NB4 (cell line): ENCODE results near the gene DUT.

Experiments
- DNase-seq: peaks from one replicate; pipeline ENCODE4 v3.0.0; 2010; ENCODE audit warnings: low read depth
- H3K4me3 ChIP-seq: one replicate; pipeline ENCODE4 v1.5.1; 2011; ENCODE audit warnings: mild to moderate bottlenecking, low read depth, low read length, moderate library complexity
- MYC ChIP-seq: IDR thresholded peaks from 2 replicates; pipeline ENCODE4 v1.6.1; 2011; ENCODE audit warnings: low read depth, low read length
- POLR2A ChIP-seq: IDR thresholded peaks from 2 replicates; pipeline ENCODE4 v1.6.1; 2011; ENCODE audit warnings: mild to moderate bottlenecking; ENCODE audit not compliant: insufficient read length; ENCODE audit errors: extremely low read depth
- TF ChIP-seq, protein P1 (sequence below): IDR thresholded peaks from 2 replicates; pipeline ENCODE4 v1.6.1; 2011; ENCODE audit warnings: low read depth, low read length
- TF ChIP-seq, protein P2 (sequence below): IDR thresholded peaks from one replicate; pipeline ENCODE4 v1.5.1; 2012; ENCODE audit warnings: low read depth, low read length

Gene DUT

DNA sequence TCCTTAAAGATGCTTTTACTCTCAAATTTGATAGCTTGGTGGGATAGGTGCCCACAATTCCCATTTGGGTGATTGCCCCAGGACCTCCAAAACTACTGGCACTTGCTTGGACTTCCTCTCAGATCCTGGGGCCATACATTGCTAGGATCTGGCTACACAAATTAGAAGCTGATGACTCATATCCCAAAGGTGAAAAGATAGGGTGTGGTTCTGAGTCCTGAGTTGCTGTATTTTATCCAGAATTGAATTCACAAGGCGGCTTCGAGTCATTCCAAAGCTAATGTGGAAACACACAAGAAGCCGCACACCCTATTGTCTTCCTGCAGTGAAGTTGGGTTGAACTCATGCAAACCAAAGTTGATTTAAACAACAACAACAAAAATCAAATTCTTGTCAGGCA is 53.4 kb downstream of the DUT start:
- no peak overlapping the region for H3K4me3 ChIP-seq
- TF ChIP-seq, protein P1, sequence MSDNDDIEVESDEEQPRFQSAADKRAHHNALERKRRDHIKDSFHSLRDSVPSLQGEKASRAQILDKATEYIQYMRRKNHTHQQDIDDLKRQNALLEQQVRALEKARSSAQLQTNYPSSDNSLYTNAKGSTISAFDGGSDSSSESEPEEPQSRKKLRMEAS: no peak
- TF ChIP-seq, protein P2, sequence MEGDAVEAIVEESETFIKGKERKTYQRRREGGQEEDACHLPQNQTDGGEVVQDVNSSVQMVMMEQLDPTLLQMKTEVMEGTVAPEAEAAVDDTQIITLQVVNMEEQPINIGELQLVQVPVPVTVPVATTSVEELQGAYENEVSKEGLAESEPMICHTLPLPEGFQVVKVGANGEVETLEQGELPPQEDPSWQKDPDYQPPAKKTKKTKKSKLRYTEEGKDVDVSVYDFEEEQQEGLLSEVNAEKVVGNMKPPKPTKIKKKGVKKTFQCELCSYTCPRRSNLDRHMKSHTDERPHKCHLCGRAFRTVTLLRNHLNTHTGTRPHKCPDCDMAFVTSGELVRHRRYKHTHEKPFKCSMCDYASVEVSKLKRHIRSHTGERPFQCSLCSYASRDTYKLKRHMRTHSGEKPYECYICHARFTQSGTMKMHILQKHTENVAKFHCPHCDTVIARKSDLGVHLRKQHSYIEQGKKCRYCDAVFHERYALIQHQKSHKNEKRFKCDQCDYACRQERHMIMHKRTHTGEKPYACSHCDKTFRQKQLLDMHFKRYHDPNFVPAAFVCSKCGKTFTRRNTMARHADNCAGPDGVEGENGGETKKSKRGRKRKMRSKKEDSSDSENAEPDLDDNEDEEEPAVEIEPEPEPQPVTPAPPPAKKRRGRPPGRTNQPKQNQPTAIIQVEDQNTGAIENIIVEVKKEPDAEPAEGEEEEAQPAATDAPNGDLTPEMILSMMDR: no peak
- no peak for DNase-seq

DNA sequence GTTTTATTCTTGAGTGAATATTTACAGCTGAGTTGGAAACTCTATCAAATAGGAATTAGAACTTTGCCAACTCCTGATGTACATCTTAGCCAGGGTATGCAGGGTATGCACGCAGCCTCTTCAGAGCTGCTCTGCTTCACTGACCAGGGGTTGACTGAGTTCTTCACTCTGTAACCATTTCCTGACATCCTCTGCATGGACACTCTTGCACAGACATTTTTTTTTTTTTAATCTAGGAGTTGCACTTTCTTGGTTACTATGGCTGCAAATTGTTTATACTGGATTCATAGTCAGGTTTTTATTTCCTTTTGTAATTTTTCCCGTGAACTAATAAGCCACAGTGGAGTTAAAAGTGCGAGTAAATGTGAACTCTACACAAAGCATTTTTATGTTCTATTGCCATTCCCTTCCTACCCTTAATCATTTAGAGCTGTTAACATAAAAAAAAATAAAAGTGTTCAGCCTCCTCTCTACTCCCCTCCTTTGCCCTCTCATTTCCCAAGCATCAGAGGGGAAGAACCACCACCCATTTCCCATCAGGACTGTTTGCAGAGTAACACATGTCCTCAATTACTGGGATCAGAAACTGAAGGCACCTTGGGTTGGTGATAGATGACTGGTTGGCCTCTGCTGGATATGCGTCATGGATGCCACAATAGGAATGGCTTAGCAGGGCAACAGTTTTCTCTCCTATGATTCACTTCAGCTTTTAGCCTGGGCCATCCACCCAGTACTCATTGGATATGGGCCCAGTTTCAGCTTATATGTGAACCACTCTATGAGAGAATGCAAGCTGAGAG is 54.0 kb downstream of the DUT start:
- TF ChIP-seq POLR2A (no peak), MYC (no peak)
- TF ChIP-seq, protein P2: no peak
- TF ChIP-seq, protein P1: no peak
- no peak for DNase-seq
- no peak overlapping the region for H3K4me3 ChIP-seq

DNA sequence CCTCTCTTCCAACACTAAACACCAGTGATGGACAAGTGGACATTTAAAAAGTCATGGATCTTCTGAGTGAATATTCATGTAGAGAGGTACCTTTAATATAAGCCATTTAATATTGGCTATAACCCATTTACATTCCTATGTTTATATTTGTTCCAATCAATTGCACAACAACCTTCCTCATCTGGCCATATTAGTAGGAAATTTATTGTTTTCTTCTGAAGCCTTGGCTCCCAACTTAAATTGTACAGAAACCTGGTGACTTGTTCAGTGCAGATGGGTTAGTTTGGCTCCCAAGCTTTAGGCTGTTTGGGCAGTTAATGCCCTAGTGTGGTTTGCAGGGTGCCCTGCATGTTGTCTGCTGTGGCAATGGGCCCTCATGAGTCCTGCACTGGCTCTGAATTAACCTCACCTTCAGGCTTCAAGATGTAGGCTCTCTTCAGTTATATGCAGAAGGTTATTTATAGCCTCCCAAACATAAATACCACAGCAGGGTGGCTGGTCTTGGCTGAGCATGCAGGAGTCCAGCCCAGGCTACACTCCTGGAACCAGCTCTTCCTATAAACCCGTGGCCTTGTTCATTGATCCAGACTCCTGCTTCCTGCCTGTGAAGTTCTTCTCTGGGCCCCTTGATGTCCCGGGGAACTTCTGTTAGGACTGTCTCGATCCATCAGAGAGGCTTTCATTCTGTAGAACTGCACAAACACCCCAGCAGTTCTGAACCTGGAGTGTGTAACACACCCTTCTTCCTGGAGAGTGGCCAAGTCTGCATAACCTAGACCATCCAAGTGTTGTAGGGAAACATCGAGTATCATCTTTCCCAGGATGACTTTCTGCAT is 57.0 kb downstream of the DUT start:
- no peak overlapping the region for H3K4me3 ChIP-seq
- no peak for TF ChIP-seq MYC
- TF ChIP-seq, protein P1: no peak
- TF ChIP-seq, protein P2: no peak
- no peak for TF ChIP-seq POLR2A
- no peak for DNase-seq

DNA sequence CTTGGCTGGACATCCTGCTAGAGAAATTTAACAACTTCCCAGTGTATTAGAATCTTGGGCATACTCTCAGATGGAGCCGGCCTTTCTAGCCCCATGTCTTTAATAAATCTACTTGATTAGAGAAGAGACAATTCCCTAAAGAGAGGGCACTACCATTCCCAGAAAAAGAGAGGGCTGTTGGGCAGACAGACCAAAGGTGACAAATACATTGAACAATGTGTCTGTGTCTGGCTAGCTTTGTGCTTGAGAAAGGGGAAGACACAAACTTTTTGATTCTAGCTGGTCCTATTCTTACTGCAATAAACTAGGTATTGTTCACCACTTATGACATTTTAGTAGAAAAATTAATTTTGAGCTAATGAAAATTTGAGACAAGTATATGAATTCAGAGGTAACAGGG is 57.7 kb downstream of the DUT start:
- TF ChIP-seq, protein P2: no peak
- no peak for TF ChIP-seq POLR2A
- no peak for TF ChIP-seq MYC
- TF ChIP-seq, protein P1: no peak
- H3K4me3 ChIP-seq: no peak overlapping the region
- no peak for DNase-seq

DNA sequence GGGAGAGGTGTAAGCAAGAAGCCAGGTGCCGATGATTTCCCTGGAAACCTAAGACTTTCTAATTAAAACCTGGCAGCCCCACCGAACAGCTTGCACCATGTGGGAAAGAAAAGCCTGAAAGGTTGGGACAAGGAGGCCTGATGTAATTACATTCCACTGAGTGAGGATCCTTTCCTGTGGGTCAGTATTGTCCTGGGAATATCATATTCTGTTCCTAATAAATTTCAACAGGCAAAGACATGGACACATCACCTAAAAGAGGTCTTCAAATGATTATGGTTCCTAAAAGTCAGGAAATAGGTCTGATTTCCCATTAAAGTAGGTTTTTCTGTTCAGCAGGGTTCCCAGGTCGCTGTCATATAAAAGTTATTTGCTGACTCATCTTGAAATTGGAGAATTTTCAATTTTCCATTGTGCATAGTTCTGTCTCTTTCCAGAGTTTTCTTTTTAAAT is 58.5 kb downstream of the DUT start:
- H3K4me3 ChIP-seq: no peak overlapping the region
- no peak for TF ChIP-seq POLR2A
- TF ChIP-seq, protein P1: no peak
- no peak for TF ChIP-seq MYC
- TF ChIP-seq, protein P2: no peak
- no peak for DNase-seq
